Measurements from ENCODE around the gene EIF5AL1. TPM values are rescaled to one million over a fixed set of nuclear protein-coding genes. Genes with fewer than 3 reads are reported as not detected.
"Not testable (repeated sequence)": the region's sequence is repeated elsewhere in the genome, so short reads cannot be mapped to it uniquely, and the experiment has no call there.

Gene EIF5AL1
- total RNA-seq, 1 donor from 2014 or later = 1.1 TPM

- Histone ChIP-seq H2AFZ (ENCODE audit: low read depth, low read length) (no peak overlapping the region), H3K27me3 (ENCODE audit: insufficient read depth, low read length) (peaks cover 4% of the 10 kb centered on the region), H3K9me3 (ENCODE audit: insufficient read depth, low read depth, low read length) (no peaks in the 10 kb centered on the region), H3K79me2 (ENCODE audit: insufficient read depth, low read length) (no peaks in the 10 kb centered on the region), H4K20me1 (ENCODE audit: insufficient read depth, low read length) (no peaks in the 10 kb centered on the region), H3K9ac (ENCODE audit: low read length) (no peak overlapping the region), H3K4me1 (ENCODE audit: insufficient read depth, low read length) (no peaks in the 10 kb centered on the region), H3K4me2 (ENCODE audit: low read length) (no peak overlapping the region), H3K36me3 (ENCODE audit: insufficient read depth, low read length) (no peaks in the 10 kb centered on the region), H3K27ac (ENCODE audit: low read depth, low read length) (no peak overlapping the region), H3K4me3 (ENCODE audit: insufficient read depth, low read depth, low read length) (no peak overlapping the region)
- no peak overlapping the region for H3K27ac Mint-ChIP-seq (ENCODE audit: unreplicated experiment)
- TF ChIP-seq EZH2 (IDR thresholded peaks at IDR 0.05; ENCODE audit: insufficient read depth, low read length) = no peak
- TF ChIP-seq, protein P1, sequence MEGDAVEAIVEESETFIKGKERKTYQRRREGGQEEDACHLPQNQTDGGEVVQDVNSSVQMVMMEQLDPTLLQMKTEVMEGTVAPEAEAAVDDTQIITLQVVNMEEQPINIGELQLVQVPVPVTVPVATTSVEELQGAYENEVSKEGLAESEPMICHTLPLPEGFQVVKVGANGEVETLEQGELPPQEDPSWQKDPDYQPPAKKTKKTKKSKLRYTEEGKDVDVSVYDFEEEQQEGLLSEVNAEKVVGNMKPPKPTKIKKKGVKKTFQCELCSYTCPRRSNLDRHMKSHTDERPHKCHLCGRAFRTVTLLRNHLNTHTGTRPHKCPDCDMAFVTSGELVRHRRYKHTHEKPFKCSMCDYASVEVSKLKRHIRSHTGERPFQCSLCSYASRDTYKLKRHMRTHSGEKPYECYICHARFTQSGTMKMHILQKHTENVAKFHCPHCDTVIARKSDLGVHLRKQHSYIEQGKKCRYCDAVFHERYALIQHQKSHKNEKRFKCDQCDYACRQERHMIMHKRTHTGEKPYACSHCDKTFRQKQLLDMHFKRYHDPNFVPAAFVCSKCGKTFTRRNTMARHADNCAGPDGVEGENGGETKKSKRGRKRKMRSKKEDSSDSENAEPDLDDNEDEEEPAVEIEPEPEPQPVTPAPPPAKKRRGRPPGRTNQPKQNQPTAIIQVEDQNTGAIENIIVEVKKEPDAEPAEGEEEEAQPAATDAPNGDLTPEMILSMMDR (IDR thresholded peaks at IDR 0.05; ENCODE audit: insufficient read depth, low read depth, low read length) = no peak
- peaks cover 29% of the 10 kb centered on the region for H3K27me3 Mint-ChIP-seq (ENCODE audit: low read depth, unreplicated experiment)
- peaks cover 5% of the 10 kb centered on the region for H3K9me3 Mint-ChIP-seq (ENCODE audit: unreplicated experiment)
- no peak for FAIRE-seq
- DNase-seq (ENCODE audit: low read depth) = no peak
- H3K4me1 Mint-ChIP-seq (ENCODE audit: low read depth, unreplicated experiment) = peaks cover 5% of the 10 kb centered on the region
- H3K36me3 Mint-ChIP-seq (ENCODE audit: low read depth, unreplicated experiment) = no peaks in the 10 kb centered on the region
- H3K4me3 Mint-ChIP-seq (ENCODE audit: unreplicated experiment) = peak overlapping the region; percentile 29
Measured at GRCh38 chr10:79507440-79508167, 4.7 kb upstream of the EIF5AL1 start.

DNA sequence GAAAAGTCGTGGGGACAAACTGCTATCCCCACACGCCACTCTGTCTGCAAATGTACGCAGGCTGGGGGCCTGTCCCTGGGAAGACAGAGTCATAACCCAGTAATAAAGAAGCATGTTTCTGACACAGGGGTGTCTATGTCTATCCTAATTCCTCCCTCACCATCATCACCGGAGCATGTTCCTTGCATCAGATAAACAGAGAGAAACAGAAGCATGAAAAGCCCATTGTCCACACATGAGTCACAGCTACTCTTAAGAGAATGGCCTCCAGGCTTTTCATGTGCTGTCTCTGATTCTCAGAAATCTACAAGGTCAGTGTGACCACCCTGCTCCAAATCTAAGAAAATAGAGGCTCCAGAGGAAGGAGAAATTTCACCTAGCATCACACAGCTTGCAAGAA, 4.1 kb upstream of the EIF5AL1 start:
- peak; percentile 55 for FAIRE-seq
- H3K27ac ChIP-seq (ENCODE audit: low read depth, low read length); H3K9me3 Mint-ChIP-seq (ENCODE audit: unreplicated experiment); H3K9me3 ChIP-seq (ENCODE audit: insufficient read depth, low read depth, low read length); H3K36me3 Mint-ChIP-seq (ENCODE audit: low read depth, unreplicated experiment); H3K4me2 ChIP-seq (ENCODE audit: low read length); H3K9ac ChIP-seq (ENCODE audit: low read length); DNase-seq (ENCODE audit: low read depth); H3K36me3 ChIP-seq (ENCODE audit: insufficient read depth, low read length); H3K27me3 ChIP-seq (ENCODE audit: insufficient read depth, low read length); H3K79me2 ChIP-seq (ENCODE audit: insufficient read depth, low read length); H2AFZ ChIP-seq (ENCODE audit: low read depth, low read length); H3K4me3 Mint-ChIP-seq (ENCODE audit: unreplicated experiment); H3K4me1 ChIP-seq (ENCODE audit: insufficient read depth, low read length); H3K4me1 Mint-ChIP-seq (ENCODE audit: low read depth, unreplicated experiment); H3K4me3 ChIP-seq (ENCODE audit: insufficient read depth, low read depth, low read length); H4K20me1 ChIP-seq (ENCODE audit: insufficient read depth, low read length): not testable (repeated sequence)
- peak overlapping the region; percentile 58 for H3K27ac Mint-ChIP-seq (ENCODE audit: unreplicated experiment)
- peaks cover 23% of the 10 kb centered on the region for H3K27me3 Mint-ChIP-seq (ENCODE audit: low read depth, unreplicated experiment)

DNA sequence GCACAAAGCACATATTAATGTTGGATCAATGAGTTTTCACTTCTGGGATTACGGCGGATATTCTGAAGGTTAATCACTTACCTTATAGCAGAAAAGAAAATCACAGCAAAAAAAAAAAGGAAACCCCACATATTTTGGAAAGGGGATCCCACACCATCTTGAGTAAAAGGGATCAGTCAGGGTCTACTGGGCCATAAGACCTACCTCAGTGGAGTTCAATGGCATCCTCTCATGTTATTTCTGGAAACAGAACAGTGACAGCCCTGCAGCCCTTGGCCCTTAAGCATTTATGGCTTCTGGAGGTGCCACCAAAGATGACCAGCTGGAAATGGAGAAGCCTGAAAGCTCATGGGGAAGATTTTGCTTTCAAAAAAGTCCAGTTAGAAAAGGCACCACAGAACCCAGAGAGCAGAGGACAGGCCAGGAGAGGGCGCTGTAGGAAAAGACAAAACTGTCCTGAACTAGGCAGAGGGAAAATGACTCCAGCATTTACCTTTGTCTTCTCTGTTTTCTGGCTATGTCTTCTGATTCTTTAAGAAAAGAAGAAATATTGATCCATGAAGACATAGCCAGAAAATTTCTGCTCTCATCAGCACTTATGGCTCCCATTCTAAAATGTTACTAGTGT, 2.9 kb upstream of the EIF5AL1 start:
- not testable (repeated sequence) for H3K9me3 Mint-ChIP-seq (ENCODE audit: unreplicated experiment)

GRCh38 chr10:79509934-79510508, 2.3 kb upstream of the EIF5AL1 start:
- H3K27me3 ChIP-seq (ENCODE audit: insufficient read depth, low read length); H2AFZ ChIP-seq (ENCODE audit: low read depth, low read length); H3K4me2 ChIP-seq (ENCODE audit: low read length); H4K20me1 ChIP-seq (ENCODE audit: insufficient read depth, low read length); H3K27ac ChIP-seq (ENCODE audit: low read depth, low read length); H3K4me3 Mint-ChIP-seq (ENCODE audit: unreplicated experiment); H3K4me1 ChIP-seq (ENCODE audit: insufficient read depth, low read length); H3K4me3 ChIP-seq (ENCODE audit: insufficient read depth, low read depth, low read length); H3K36me3 Mint-ChIP-seq (ENCODE audit: low read depth, unreplicated experiment); H3K9ac ChIP-seq (ENCODE audit: low read length); DNase-seq (ENCODE audit: low read depth); H3K4me1 Mint-ChIP-seq (ENCODE audit: low read depth, unreplicated experiment); H3K9me3 ChIP-seq (ENCODE audit: insufficient read depth, low read depth, low read length); FAIRE-seq; H3K9me3 Mint-ChIP-seq (ENCODE audit: unreplicated experiment); H3K36me3 ChIP-seq (ENCODE audit: insufficient read depth, low read length); H3K79me2 ChIP-seq (ENCODE audit: insufficient read depth, low read length): not testable (repeated sequence)
- Mint-ChIP-seq H3K27ac (ENCODE audit: unreplicated experiment) (peak overlapping the region; percentile 47), H3K27me3 (ENCODE audit: low read depth, unreplicated experiment) (peaks cover 15% of the 10 kb centered on the region)

More for the DNA sequence above, 2.9 kb upstream of the EIF5AL1 start:
- H3K27me3 Mint-ChIP-seq (ENCODE audit: low read depth, unreplicated experiment) = peaks cover 15% of the 10 kb centered on the region
- H3K9ac ChIP-seq (ENCODE audit: low read length); H3K79me2 ChIP-seq (ENCODE audit: insufficient read depth, low read length); DNase-seq (ENCODE audit: low read depth); H3K36me3 ChIP-seq (ENCODE audit: insufficient read depth, low read length); H3K36me3 Mint-ChIP-seq (ENCODE audit: low read depth, unreplicated experiment); H3K4me1 Mint-ChIP-seq (ENCODE audit: low read depth, unreplicated experiment); H3K27ac Mint-ChIP-seq (ENCODE audit: unreplicated experiment); H4K20me1 ChIP-seq (ENCODE audit: insufficient read depth, low read length); H2AFZ ChIP-seq (ENCODE audit: low read depth, low read length); H3K4me3 ChIP-seq (ENCODE audit: insufficient read depth, low read depth, low read length); H3K4me3 Mint-ChIP-seq (ENCODE audit: unreplicated experiment); H3K27ac ChIP-seq (ENCODE audit: low read depth, low read length); H3K9me3 ChIP-seq (ENCODE audit: insufficient read depth, low read depth, low read length); H3K4me2 ChIP-seq (ENCODE audit: low read length); H3K4me1 ChIP-seq (ENCODE audit: insufficient read depth, low read length); FAIRE-seq; H3K27me3 ChIP-seq (ENCODE audit: insufficient read depth, low read length): not testable (repeated sequence)

GRCh38 chr10:79516532-79517205, 4.3 kb downstream of the EIF5AL1 start:
- not testable (repeated sequence) for H3K9me3 ChIP-seq (ENCODE audit: insufficient read depth, low read depth, low read length); H3K4me3 Mint-ChIP-seq (ENCODE audit: unreplicated experiment); H2AFZ ChIP-seq (ENCODE audit: low read depth, low read length); H3K27ac Mint-ChIP-seq (ENCODE audit: unreplicated experiment); H3K4me1 ChIP-seq (ENCODE audit: insufficient read depth, low read length); H4K20me1 ChIP-seq (ENCODE audit: insufficient read depth, low read length); DNase-seq (ENCODE audit: low read depth); H3K27ac ChIP-seq (ENCODE audit: low read depth, low read length); H3K4me2 ChIP-seq (ENCODE audit: low read length); H3K27me3 ChIP-seq (ENCODE audit: insufficient read depth, low read length); H3K36me3 Mint-ChIP-seq (ENCODE audit: low read depth, unreplicated experiment); H3K9me3 Mint-ChIP-seq (ENCODE audit: unreplicated experiment); H3K4me1 Mint-ChIP-seq (ENCODE audit: low read depth, unreplicated experiment); H3K27me3 Mint-ChIP-seq (ENCODE audit: low read depth, unreplicated experiment); FAIRE-seq; H3K9ac ChIP-seq (ENCODE audit: low read length); H3K4me3 ChIP-seq (ENCODE audit: insufficient read depth, low read depth, low read length); H3K36me3 ChIP-seq (ENCODE audit: insufficient read depth, low read length); H3K79me2 ChIP-seq (ENCODE audit: insufficient read depth, low read length)
